B cell (primary cell): ENCODE results near the gene PARS2.

Experiments used
- EZH2 ChIP-seq: IDR thresholded peaks from 2 replicates; pipeline ENCODE4 v1.6.1; 2012; ENCODE audit warnings: borderline replicate concordance, low read depth, mild to moderate bottlenecking, moderate library complexity, low read length; ENCODE audit not compliant: insufficient read depth, poor library complexity, severe bottlenecking
- TF ChIP-seq, protein P1 (sequence below): fragments of 200-600 bp; IDR thresholded peaks from one replicate; pipeline ENCODE4 v1.8.0; 2022; ENCODE audit warnings: antibody characterized with exemption, mild to moderate bottlenecking

DNA sequence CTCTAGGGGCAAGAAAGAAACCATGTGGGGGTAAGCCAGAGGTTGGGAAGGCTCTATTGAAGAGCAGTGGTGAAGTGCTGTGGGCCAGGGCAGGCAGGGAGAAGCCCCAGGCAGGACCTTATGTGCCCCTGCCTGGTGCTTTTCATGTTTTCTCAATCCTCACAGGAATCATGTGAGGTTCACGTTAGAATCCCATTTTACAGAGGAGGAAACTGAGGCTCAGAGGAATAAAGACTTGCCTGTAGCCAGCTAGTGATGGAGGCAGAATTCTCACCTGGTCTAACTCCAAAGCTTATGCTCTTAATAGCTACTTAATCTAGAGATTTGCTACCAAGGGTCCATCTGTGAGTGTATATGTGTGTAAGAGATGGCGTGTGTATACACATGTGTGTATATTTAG, 32.6 kb upstream of the PARS2 start:
- TF ChIP-seq, protein P1, sequence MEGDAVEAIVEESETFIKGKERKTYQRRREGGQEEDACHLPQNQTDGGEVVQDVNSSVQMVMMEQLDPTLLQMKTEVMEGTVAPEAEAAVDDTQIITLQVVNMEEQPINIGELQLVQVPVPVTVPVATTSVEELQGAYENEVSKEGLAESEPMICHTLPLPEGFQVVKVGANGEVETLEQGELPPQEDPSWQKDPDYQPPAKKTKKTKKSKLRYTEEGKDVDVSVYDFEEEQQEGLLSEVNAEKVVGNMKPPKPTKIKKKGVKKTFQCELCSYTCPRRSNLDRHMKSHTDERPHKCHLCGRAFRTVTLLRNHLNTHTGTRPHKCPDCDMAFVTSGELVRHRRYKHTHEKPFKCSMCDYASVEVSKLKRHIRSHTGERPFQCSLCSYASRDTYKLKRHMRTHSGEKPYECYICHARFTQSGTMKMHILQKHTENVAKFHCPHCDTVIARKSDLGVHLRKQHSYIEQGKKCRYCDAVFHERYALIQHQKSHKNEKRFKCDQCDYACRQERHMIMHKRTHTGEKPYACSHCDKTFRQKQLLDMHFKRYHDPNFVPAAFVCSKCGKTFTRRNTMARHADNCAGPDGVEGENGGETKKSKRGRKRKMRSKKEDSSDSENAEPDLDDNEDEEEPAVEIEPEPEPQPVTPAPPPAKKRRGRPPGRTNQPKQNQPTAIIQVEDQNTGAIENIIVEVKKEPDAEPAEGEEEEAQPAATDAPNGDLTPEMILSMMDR: no peak
- TF ChIP-seq EZH2: no peak
